ENCODE data around the gene MIOX. TPM values are rescaled to one million over a fixed set of nuclear protein-coding genes. Genes with fewer than 3 reads are reported as not detected.

Gene MIOX
- total RNA-seq, 2 experiments from 2014 or later: 0.39 to 0.59 TPM

DNA sequence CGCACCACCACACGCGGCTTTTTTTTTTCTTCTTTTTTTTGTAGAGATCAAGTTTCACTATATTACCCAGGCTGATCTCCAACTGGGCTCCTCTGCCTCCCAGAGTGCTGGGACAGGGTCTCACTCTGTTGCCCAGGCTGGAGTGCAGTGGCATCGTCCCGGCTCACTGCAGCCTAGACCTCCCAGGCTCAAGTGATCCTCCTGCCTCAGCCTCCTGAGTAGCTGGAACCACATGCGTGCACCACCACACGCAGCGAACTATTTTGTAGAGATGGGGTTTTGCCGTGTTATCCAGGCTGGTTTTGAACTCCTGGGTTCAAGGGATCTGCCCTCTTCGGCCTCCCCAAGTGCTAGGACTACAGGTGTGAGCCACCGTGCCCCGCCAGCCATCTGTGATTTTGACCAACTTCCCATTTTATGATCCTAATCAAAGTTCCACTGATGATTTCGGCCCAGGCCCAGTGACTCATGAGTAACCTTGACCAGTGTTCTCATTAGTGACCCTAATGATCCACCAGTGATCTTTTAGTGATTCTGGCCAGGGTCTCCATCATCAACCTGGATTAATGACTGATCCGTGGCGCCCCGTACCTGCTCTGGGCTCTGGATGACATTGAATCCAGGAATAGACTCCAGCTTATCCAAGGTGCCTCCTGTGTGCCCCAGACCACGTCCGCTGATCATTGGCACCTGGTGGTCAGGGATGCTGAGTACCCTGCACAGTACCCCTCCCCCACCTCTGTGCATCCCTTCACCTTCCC is 41.4 kb downstream of the MIOX start:
- Mint-ChIP-seq H3K36me3 (peaks cover 36% of the 10 kb centered on the region), H3K4me3 (peak overlapping the region; percentile 81), H3K9me3 (no peaks in the 10 kb centered on the region), H3K4me1 (ENCODE audit: low read depth) (peaks cover 49% of the 10 kb centered on the region), H3K27ac (peak overlapping the region; percentile 95), H3K27me3 (no peaks in the 10 kb centered on the region)
- intact Hi-C loops (cut with micrococcal nuclease): loop anchor here (5.0 kb wide), 1 partner anchor 336 kb away; no protein-coding TSS in a partner anchor
- ChIA-PET POLR2A (interaction anchor here (1.1 to 6.7 kb wide), 5 partner anchors 10 to 93 kb away, joined by 4 to 139 read pairs (median 49); partner anchors contain the start of genes CHKB, KLHDC7B and SYCE3), CTCF (interaction anchor here (1.3 to 6.5 kb wide), 5 partner anchors 11 to 92 kb away, joined by 4 to 102 read pairs (median 71); partner anchors contain the start of genes LMF2, NCAPH2 and SYCE3)
- DNase-seq: no peak

DNA sequence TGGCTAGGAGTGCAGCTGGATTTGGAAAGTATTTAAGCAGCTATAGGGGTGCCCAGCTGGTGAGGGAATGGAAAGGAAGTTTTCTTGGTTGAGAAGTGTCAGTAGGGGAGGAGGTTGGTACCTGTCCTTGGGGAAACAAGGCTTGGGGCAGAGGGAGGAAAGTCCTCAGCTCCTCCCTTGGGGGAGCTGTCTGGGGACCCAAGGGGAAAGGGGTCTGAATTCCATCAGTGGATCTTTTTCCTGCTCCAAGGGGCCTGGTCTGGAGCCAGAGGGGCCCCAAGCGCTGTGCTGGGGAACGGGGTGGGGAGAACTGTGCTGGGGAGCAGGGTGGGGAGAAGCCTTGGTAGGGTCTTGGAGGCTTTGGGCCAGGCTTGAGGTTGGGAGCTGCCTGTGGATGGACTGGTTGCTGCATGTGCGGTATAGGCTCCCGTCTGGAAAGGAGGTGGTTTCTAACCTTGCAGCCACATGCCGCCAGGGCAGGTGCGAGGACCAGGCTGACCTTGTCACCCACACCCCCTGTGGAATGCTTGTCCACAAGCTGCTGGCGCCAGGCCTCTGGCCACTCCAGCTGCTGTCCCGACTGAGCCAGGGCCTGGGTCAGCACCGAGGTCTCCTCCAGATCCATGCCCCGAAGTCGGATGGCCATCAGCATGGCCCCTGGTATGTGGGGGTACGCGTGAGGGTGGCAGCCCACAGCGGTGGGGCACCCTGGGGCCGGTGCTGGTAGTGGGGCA is 42.2 kb downstream of the MIOX start:
- Mint-ChIP-seq H3K4me1 (ENCODE audit: low read depth) (peaks cover 50% of the 10 kb centered on the region), H3K4me3 (peak overlapping the region; percentile 81), H3K27me3 (no peaks in the 10 kb centered on the region), H3K27ac (peak overlapping the region; percentile 95), H3K9me3 (no peaks in the 10 kb centered on the region), H3K36me3 (peaks cover 33% of the 10 kb centered on the region)
- ChIA-PET POLR2A (interaction anchor here (1.1 to 6.7 kb wide), 5 partner anchors 10 to 92 kb away, joined by 4 to 139 read pairs (median 49); partner anchors contain the start of genes CHKB, KLHDC7B and SYCE3), CTCF (interaction anchor here (1.3 to 6.5 kb wide), 6 partner anchors 10 to 92 kb away, joined by 3 to 102 read pairs (median 10); partner anchors contain the start of genes LMF2, NCAPH2 and SYCE3)
- no peak for DNase-seq
- intact Hi-C loops (cut with micrococcal nuclease): loop anchor here (5.0 kb wide), 1 partner anchor 337 kb away; no protein-coding TSS in a partner anchor

DNA sequence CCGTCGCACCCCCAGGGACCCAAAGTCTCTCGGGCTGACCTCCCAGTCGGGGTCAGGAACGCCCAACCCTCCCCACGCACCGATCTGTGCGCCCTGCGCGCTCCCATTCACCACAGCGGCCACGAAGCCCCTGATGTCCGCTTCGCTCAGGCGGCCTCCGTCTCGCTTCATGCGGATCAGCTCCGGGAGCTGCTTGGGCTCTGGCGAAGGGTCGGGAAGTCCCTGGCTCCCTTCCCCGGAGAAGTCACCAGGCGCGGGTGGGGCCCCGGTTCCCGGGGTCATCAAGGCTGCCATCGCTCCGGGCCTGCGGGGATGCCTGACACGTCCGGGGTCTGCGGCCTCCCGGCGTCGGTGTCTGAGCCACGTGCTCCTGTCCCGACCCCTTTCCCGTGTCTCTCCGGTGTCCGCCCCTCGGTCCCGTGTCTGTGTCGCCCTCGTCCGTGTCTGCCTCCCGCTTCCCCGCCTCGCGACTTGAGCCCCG is 42.8 kb downstream of the MIOX start:
- Mint-ChIP-seq H3K9me3 (no peaks in the 10 kb centered on the region), H3K4me3 (peak overlapping the region; percentile 81), H3K27me3 (no peaks in the 10 kb centered on the region), H3K4me1 (ENCODE audit: low read depth) (peaks cover 52% of the 10 kb centered on the region), H3K36me3 (peaks cover 31% of the 10 kb centered on the region), H3K27ac (peak overlapping the region; percentile 95)
- POLR2A ChIA-PET: interaction anchor here (1.0 to 6.7 kb wide), 5 partner anchors 9 to 92 kb away, joined by 4 to 139 read pairs (median 49); partner anchors contain the start of genes CHKB, KLHDC7B and SYCE3
- intact Hi-C loops (cut with micrococcal nuclease): loop anchor here (5.0 kb wide), 1 partner anchor 337 kb away; no protein-coding TSS in a partner anchor
- DNase-seq: no peak
- CTCF ChIA-PET: interaction anchor here (1.0 to 6.5 kb wide), 7 partner anchors 10 to 91 kb away, joined by 3 to 102 read pairs (median 9); partner anchors contain the start of genes LMF2, NCAPH2 and SYCE3

DNA sequence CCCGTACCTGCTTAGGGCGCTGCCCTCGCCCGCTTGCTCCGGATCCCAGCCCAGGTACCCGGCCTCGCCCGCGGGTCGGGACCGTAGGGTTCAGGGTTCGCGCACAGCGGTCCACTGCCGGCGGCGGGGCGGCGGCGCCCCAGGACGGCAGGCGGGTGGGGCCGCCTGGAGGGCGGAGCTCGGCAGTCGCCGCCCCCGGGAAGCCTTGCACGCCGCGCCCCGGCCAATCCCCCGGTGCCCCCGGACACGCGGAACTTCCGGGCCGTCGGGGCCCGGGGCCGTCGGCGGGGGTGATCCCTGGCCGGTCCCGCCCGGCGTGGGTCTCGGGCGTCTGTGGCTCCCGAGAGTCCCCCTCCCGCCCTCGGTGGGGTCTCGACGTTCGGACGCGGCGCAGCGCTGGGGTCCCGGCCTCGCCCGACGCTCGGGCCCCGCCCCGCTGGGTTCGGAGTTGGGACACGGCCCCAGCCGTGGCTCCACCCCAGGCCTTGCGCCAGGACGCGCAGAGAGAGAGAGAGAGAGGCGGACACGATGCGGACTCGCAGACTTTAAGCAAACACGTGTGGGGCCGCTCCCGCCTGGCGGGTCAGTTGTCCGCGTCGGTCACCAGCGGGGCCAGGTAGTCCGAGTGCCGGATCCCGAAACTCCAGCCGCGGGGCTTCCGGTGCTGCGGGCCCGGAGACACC is 43.4 kb downstream of the MIOX start, which contains the start of gene TYMP:
TYMP (minus strand) TSS at position 116 of the 683 bp plus-strand sequence. CDS start 303 bp downstream, outside the sequence.
- ChIA-PET CTCF (interaction anchor here (0.6 to 6.5 kb wide), 7 partner anchors 9 to 204 kb away, joined by 3 to 102 read pairs (median 9); partner anchors contain the start of genes DENND6B, LMF2, NCAPH2 and SYCE3), POLR2A (interaction anchor here (1.0 to 6.7 kb wide), 5 partner anchors 9 to 91 kb away, joined by 4 to 139 read pairs (median 49); partner anchors contain the start of genes CHKB, KLHDC7B and SYCE3)
- Mint-ChIP-seq H3K27me3 (no peaks in the 10 kb centered on the region), H3K9me3 (no peaks in the 10 kb centered on the region), H3K36me3 (peaks cover 26% of the 10 kb centered on the region), H3K27ac (peak within 1 kb of the TSS; percentile 99), H3K4me3 (peak within 1 kb of the TSS; percentile 92), H3K4me1 (ENCODE audit: low read depth) (peaks cover 50% of the 10 kb centered on the region)
- peak; percentile 82 for DNase-seq
- intact Hi-C loops (cut with micrococcal nuclease): loop anchor here (2.0 to 10.0 kb wide), 4 partner anchors 15 to 595 kb away; partner anchors contain the start of genes CHKB and KLHDC7B

DNA sequence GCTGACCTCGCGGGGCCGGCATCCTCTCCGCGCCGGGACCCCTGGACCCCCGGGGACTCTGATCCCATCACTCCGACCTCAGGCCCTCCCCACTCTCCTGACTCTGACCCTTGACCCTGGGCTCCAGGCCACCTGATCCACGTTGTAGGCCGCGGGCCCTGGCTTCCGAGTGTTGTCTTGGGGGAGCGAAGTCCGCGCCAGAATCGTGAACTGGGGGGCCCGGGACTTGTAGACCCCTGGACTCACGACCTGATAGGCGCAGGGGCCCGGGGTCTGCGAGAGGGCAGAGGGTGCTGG is 43.9 kb downstream of the MIOX start:
- Mint-ChIP-seq H3K4me3 (peak overlapping the region; percentile 92), H3K27me3 (no peaks in the 10 kb centered on the region), H3K27ac (peak overlapping the region; percentile 99), H3K9me3 (no peaks in the 10 kb centered on the region), H3K36me3 (peaks cover 26% of the 10 kb centered on the region), H3K4me1 (ENCODE audit: low read depth) (peaks cover 52% of the 10 kb centered on the region)
- ChIA-PET CTCF (no interaction called here), POLR2A (interaction anchor here (0.6 to 2.4 kb wide), 3 partner anchors 10 to 32 kb away, joined by 3 to 29 read pairs (median 6); partner anchors contain the start of gene SYCE3)
- DNase-seq: no peak
- intact Hi-C loops (cut with micrococcal nuclease): loop anchor here (2.0 to 10.0 kb wide), 3 partner anchors 14 to 596 kb away; partner anchors contain the start of genes CHKB and KLHDC7B

DNA sequence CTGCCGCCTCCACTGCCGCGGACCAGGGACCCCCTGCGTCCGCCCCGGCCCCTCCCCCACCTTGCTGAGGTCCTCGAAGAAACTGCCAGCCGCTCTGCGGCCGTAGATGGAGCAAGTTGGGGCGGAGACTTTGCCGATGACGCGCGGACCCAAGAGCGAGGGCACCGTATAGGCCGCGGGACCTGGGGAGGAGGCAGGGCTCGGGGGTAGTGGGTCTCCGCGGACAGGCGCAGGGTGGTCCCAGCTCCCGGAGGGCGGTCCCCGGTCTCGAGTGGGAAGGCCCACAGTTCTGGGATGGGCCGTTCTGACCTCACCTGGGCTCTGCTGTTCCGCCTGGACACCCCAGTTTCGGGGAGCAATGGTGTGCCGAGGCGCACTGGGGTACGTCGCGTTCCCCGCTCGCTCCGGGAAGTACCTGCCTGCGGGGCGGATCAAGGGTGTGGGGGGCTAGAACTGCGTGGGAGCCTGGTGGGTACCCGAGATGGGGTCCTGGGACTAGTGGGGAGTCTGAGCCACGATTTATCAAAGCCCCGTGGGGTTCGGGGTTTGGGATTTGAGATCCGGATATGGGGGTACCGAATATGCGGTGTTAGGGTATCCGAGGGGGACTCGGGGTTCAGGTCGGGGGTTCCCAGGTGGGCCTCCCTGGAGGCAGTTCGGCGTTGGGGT is 44.4 kb downstream of the MIOX start:
- Mint-ChIP-seq H3K9me3 (no peaks in the 10 kb centered on the region), H3K36me3 (peaks cover 26% of the 10 kb centered on the region), H3K4me1 (ENCODE audit: low read depth) (peaks cover 54% of the 10 kb centered on the region), H3K27ac (peak overlapping the region; percentile 99), H3K4me3 (peak overlapping the region; percentile 92), H3K27me3 (no peaks in the 10 kb centered on the region)
- intact Hi-C loops (cut with micrococcal nuclease): loop anchor here (1.0 to 10.0 kb wide), 6 partner anchors 8 to 596 kb away; partner anchors contain the start of genes CHKB, KLHDC7B and SYCE3
- ChIA-PET CTCF (interaction anchor here (2.1 kb wide), 2 partner anchors 32 to 90 kb away, joined by 7 to 17 read pairs; partner anchors contain the start of gene SYCE3), POLR2A (interaction anchor here (0.6 to 2.4 kb wide), 6 partner anchors 10 to 90 kb away, joined by 3 to 29 read pairs (median 9); partner anchors contain the start of genes KLHDC7B and SYCE3)
- peak; percentile 92 for DNase-seq

DNA sequence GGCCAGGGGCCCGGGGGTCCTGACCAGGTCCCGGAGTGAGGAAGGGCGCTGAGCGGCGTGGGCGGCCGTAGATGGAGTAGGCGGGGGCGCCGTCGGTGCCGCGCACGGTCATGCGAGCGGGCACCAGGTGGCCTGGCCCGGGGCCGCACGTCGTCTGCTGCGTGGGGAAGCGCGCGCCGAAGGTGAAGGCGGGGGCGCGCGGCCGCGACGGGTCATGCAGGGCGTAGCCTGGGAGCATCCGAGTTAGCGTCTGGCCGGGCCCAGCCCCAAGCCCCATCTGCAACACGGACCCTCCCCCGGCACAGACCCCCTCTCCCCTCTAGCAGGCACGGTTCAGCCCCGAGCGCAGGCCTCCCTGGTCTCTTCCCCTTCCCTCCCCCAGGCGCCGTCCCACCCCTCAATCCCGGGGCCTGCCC is 44.9 kb downstream of the MIOX start:
- intact Hi-C loops (cut with micrococcal nuclease): loop anchor here (1.0 to 10.0 kb wide), 6 partner anchors 8 to 597 kb away; partner anchors contain the start of genes CHKB, KLHDC7B and SYCE3
- CTCF ChIA-PET: interaction anchor here (2.1 kb wide), 2 partner anchors 31 to 89 kb away, joined by 7 to 17 read pairs; partner anchors contain the start of gene SYCE3

DNA sequence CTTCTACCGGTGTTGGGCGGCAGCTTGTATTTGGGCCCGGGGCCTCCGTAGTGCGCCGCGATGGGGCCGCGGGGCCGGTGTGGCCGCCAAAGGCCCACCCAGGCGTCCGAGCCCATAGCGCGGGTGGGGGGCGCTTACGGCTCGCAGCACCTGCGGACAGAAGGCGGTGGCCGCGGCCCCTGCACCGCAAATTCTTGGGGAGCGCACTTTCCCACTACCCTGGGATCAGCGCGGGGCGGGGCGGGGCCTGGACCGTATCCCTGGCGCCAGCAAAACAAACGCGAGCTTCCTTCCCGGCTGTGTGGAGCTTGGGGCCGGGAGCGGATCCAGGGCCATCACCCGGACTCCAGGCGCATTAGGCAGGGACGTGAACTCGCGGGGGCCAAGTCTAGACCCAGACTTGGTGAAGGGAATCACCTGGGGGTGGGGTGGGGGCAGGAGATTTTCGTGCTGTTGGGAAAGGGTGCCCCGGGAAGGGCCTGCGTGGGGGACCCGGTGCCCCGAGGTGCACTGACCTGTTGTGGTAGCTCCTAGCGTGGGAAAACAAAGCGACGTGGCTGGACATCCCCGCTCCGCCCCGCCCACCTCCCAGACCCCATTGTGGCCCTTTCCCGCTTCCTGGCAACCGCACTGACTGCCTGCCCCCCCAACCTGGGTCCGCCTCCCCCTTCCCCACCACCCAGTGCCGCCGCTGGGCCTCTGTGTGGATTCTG is 45.5 kb downstream of the MIOX start:
- peak; percentile 44 for DNase-seq
- intact Hi-C loops (cut with micrococcal nuclease): loop anchor here (1.0 to 10.0 kb wide), 6 partner anchors 7 to 597 kb away; partner anchors contain the start of genes CHKB, KLHDC7B and SYCE3
- Mint-ChIP-seq H3K27me3 (no peaks in the 10 kb centered on the region), H3K4me1 (ENCODE audit: low read depth) (peaks cover 58% of the 10 kb centered on the region), H3K4me3 (peak overlapping the region; percentile 92), H3K9me3 (no peaks in the 10 kb centered on the region), H3K27ac (peak overlapping the region; percentile 99), H3K36me3 (peaks cover 22% of the 10 kb centered on the region)
- CTCF ChIA-PET: interaction anchor here (0.6 to 2.1 kb wide), 3 partner anchors 9 to 89 kb away, joined by 3 to 17 read pairs (median 7); partner anchors contain the start of gene SYCE3
- POLR2A ChIA-PET: interaction anchor here (1.0 to 2.4 kb wide), 6 partner anchors 9 to 89 kb away, joined by 3 to 29 read pairs (median 9); partner anchors contain the start of genes CHKB, KLHDC7B and SYCE3

More for the DNA sequence above, 44.9 kb downstream of the MIOX start:
- Mint-ChIP-seq H3K27me3 (no peaks in the 10 kb centered on the region), H3K27ac (peak overlapping the region; percentile 99), H3K9me3 (no peaks in the 10 kb centered on the region), H3K4me3 (peak overlapping the region; percentile 92), H3K4me1 (ENCODE audit: low read depth) (peaks cover 59% of the 10 kb centered on the region), H3K36me3 (peaks cover 26% of the 10 kb centered on the region)
- POLR2A ChIA-PET: interaction anchor here (1.3 to 2.4 kb wide), 5 partner anchors 9 to 90 kb away, joined by 6 to 29 read pairs (median 9); partner anchors contain the start of genes KLHDC7B and SYCE3
- DNase-seq: peak; percentile 87

Measured in activated CD4-positive, alpha-beta memory T cell treated with anti-CD3 and anti-CD28 coated beads for 36 hours (primary cell).